SIG-M5 (cell line): ENCODE results near the gene LRRC40.
"Not testable (repeated sequence)": the region's sequence is repeated elsewhere in the genome, so short reads cannot be mapped to it uniquely, and the experiment has no call there.

Source experiments
- DNase-seq: peaks from one replicate; lab custom pipeline; 2025; lab: John Stamatoyannopoulos, UW

LRRC40 gene

GRCh38 chr1:70202173-70202758 lies 3.1 kb downstream of the LRRC40 start:
- no peak for DNase-seq

- no peak for DNase-seq
These were observed 5.3 kb downstream of the LRRC40 start for GRCh38 chr1:70200065-70200464.

GRCh38 chr1:70196333-70196732 lies 9.0 kb downstream of the LRRC40 start:
- no peak for DNase-seq

- DNase-seq = no peak
These were observed 10.0 kb downstream of the LRRC40 start for GRCh38 chr1:70195342-70195741.

GRCh38 chr1:70194601-70195000 lies 10.8 kb downstream of the LRRC40 start:
- DNase-seq = no peak

- not testable (repeated sequence) for DNase-seq
These were observed 12.9 kb downstream of the LRRC40 start for GRCh38 chr1:70192446-70192845.

- DNase-seq = no peak
These were observed 15.2 kb downstream of the LRRC40 start for GRCh38 chr1:70190180-70190579.

- DNase-seq = no peak
These were observed 16.9 kb downstream of the LRRC40 start for GRCh38 chr1:70188522-70188921.

GRCh38 chr1:70185181-70185580 lies 20.2 kb downstream of the LRRC40 start:
- not testable (repeated sequence) for DNase-seq

GRCh38 chr1:70171512-70171911 lies 33.9 kb downstream of the LRRC40 start:
- DNase-seq = no peak

- DNase-seq = no peak
These were observed 36.1 kb downstream of the LRRC40 start for GRCh38 chr1:70169018-70169839.

- DNase-seq = no peak
These were observed 37.1 kb downstream of the LRRC40 start for GRCh38 chr1:70168283-70168682.

GRCh38 chr1:70164350-70164749 lies 41.0 kb downstream of the LRRC40 start:
- DNase-seq = no peak

GRCh38 chr1:70156529-70157120 lies 48.8 kb downstream of the LRRC40 start:
- no peak for DNase-seq

GRCh38 chr1:70153739-70154138 lies 51.6 kb downstream of the LRRC40 start:
- DNase-seq = no peak

- DNase-seq = no peak
These were observed 54.9 kb downstream of the LRRC40 start for GRCh38 chr1:70150444-70150843.

- no peak for DNase-seq
These were observed 58.9 kb downstream of the LRRC40 start for GRCh38 chr1:70146488-70146887.

- no peak for DNase-seq
These were observed 62.2 kb downstream of the LRRC40 start for GRCh38 chr1:70143048-70143659.

- no peak for DNase-seq
These were observed 63.3 kb downstream of the LRRC40 start for GRCh38 chr1:70142075-70142474.

- no peak for DNase-seq
These were observed 64.5 kb downstream of the LRRC40 start for GRCh38 chr1:70140894-70141293.

GRCh38 chr1:70140343-70140742 lies 65.0 kb downstream of the LRRC40 start:
- no peak for DNase-seq

- DNase-seq = no peak
These were observed 71.2 kb downstream of the LRRC40 start for GRCh38 chr1:70134148-70134547.

- no peak for DNase-seq
These were observed 88.3 kb downstream of the LRRC40 start for GRCh38 chr1:70117046-70117445.
